ENCODE results near the gene STMND1. TPM values are rescaled to one million over a fixed set of nuclear protein-coding genes. Genes with fewer than 3 reads are reported as not detected.

STMND1 gene
- total and polyA plus RNA-seq, 8 donors: 0.78 to 6.5 (median 3.5) TPM; not detected in 1

DNA sequence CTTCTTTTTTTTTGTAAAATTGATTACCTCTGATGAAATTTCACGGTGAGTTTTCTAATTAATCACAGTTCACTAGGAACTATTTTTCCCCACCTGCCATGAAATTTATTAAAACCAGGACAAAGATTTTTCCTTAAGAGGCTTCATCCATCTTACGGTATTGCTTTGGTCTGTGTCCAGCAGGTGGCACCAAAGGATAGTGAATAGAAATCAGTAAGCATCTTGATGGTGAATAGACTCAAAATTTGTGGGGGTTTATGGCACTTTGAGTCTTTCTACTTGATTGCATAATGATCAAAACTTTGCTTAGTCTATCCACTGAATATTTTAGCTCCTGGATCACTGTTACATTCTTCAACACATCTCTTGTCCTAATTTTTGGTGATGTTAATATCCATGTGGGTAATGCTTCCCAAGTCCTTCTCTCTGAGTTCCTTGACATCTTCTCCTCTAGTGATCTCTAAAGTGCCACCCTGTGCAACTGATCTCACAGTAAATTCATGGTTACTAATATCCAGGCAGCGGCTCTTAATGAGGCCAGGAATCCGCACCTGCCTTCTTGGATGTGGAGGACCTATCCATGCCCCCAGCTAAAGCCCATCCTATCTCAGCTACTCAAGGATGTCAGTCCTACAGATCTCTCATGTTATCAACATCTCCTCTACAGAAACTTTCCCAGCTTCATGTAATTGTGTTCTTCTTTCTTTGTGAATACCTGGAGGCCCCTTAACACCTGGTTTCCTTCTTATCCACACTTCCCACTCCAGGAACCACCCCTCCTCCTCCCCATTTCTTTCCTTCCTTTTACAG is 54.5 kb downstream of the STMND1 start:
- intact Hi-C loops (cut with DNase I): loop anchor here in 1 of 2 donors (5.0 to 10.0 kb wide), 2 partner anchors 426 to 648 kb away; no protein-coding TSS in a partner anchor
- Histone ChIP-seq H3K4me1 (no peaks in the 10 kb centered on the region), H3K4me3 (no peak overlapping the region), H3K27ac (no peak overlapping the region), H3K27me3 (peaks cover 0 to 4% of the 10 kb centered on the region in 2 donors), H3K36me3 (no peaks in the 10 kb centered on the region), H3K9me3 (peaks cover 0 to 8% of the 10 kb centered on the region in 2 donors)
- peak in 2 of 4 donors; percentile 75 to 87 for DNase-seq
- TF ChIP-seq, protein P1, sequence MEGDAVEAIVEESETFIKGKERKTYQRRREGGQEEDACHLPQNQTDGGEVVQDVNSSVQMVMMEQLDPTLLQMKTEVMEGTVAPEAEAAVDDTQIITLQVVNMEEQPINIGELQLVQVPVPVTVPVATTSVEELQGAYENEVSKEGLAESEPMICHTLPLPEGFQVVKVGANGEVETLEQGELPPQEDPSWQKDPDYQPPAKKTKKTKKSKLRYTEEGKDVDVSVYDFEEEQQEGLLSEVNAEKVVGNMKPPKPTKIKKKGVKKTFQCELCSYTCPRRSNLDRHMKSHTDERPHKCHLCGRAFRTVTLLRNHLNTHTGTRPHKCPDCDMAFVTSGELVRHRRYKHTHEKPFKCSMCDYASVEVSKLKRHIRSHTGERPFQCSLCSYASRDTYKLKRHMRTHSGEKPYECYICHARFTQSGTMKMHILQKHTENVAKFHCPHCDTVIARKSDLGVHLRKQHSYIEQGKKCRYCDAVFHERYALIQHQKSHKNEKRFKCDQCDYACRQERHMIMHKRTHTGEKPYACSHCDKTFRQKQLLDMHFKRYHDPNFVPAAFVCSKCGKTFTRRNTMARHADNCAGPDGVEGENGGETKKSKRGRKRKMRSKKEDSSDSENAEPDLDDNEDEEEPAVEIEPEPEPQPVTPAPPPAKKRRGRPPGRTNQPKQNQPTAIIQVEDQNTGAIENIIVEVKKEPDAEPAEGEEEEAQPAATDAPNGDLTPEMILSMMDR (IDR thresholded peaks at IDR 0.05): peak; percentile 58 to 77
- ATAC-seq: peak; percentile 86

DNA sequence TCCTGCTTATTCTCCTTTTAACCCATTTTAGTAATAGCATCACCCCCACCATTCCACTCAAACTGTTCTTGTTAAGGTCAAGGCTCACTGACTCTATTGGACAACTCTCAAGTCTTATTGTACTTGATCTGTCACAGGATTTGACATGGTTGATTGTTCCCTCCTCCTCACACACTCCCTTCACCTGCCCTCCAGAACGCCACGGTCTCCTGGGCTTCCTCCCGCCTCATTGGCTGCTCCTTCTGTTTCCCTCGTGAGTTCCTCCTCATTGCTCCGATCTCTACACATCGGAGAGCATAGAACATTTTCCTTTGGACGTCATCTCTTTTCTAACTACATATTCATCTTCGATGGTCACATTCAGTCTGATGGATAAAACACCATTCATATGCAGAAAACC is 55.1 kb downstream of the STMND1 start:
- intact Hi-C loops (cut with DNase I): loop anchor here in 1 of 2 donors (5.0 to 10.0 kb wide), 2 partner anchors 425 to 648 kb away; no protein-coding TSS in a partner anchor
- no peak for ATAC-seq
- TF ChIP-seq, protein P1 (IDR thresholded peaks at IDR 0.05): no peak
- no peak overlapping the region for H3K4me3 ChIP-seq
- DNase-seq: no peak
- no peaks in the 10 kb centered on the region for H3K4me1 ChIP-seq
- peaks cover 0 to 4% of the 10 kb centered on the region in 2 donors for H3K27me3 ChIP-seq
- H3K36me3 ChIP-seq: no peaks in the 10 kb centered on the region
- H3K27ac ChIP-seq: no peak overlapping the region
- H3K9me3 ChIP-seq: peaks cover 0 to 8% of the 10 kb centered on the region in 2 donors

DNA sequence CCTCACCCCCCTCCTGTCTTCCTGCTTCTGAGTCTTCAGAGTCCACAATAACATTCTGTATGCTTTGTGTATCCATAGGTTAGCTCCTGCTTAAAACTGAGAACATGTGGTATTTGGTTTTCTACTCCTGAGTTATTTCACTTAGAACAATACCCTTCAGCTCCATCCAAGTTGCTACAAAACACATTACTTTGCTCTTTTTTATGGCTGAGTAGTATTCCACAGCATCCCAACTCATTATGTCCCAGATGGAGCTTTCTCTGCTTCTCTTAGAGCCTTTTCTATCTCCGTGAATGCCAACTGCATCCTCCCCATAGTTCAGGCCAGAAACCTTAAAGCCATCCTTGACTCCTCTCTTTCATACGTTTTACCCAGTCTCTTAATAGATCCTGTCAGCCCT is 55.8 kb downstream of the STMND1 start:
- Histone ChIP-seq H3K27ac (no peak overlapping the region), H3K9me3 (peaks cover 0 to 6% of the 10 kb centered on the region in 2 donors), H3K36me3 (no peaks in the 10 kb centered on the region), H3K4me3 (no peak overlapping the region), H3K4me1 (no peaks in the 10 kb centered on the region), H3K27me3 (peaks cover 0 to 4% of the 10 kb centered on the region in 2 donors)
- ATAC-seq (no peak), DNase-seq (no peak)
- TF ChIP-seq, protein P1 (IDR thresholded peaks at IDR 0.05): no peak
- intact Hi-C loops (cut with DNase I): loop anchor here in 1 of 2 donors (5.0 to 10.0 kb wide), 2 partner anchors 425 to 647 kb away; no protein-coding TSS in a partner anchor

DNA sequence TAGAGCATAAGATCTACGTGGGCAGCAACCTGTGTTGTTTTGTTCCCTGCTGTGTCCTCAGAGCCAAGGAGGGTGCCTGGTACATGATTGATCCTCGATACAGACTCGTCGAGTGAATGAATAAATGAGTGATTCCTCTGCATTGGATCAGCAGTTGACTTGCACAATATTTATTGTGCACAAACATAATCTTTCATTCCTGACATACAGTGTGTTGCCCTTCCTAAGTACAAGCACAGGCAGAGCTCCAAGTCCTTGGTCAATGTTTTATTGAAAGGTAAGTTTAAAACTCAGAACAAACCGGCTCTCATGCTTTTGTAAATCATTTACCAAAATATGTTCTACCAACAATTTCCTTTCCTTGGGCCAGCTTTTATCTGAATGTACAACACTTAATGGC is 57.4 kb downstream of the STMND1 start:
- no peak for DNase-seq
- no peak overlapping the region for H3K4me3 ChIP-seq
- no peaks in the 10 kb centered on the region for H3K4me1 ChIP-seq
- no peaks in the 10 kb centered on the region for H3K36me3 ChIP-seq
- peak; percentile 52 for ATAC-seq
- peaks cover 0 to 4% of the 10 kb centered on the region in 2 donors for H3K27me3 ChIP-seq
- H3K9me3 ChIP-seq: no peaks in the 10 kb centered on the region
- H3K27ac ChIP-seq: no peak overlapping the region
- intact Hi-C loops (cut with DNase I): loop anchor here in 1 of 2 donors (5.0 to 10.0 kb wide), 2 partner anchors 423 to 646 kb away; no protein-coding TSS in a partner anchor
- TF ChIP-seq, protein P1 (IDR thresholded peaks at IDR 0.05): no peak

DNA sequence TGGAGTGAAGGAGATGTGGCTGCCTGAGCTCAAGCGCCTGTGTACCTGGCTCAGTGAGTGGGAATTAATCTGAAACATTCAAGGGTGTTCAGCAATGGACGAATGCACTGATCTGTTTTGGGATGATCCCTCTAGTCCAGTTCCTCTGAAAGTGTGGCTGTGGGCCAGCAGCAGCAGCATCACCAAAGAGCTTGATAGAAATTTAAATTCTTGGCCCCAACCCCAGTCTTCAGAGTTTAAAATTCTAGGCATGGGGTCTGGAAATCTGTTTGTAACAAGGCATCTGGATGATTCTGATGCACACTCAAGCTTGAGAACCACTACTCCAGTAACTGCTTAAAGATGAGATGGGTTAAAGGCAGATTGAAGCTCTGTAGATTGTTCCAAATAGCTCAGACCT is 59.2 kb downstream of the STMND1 start:
- Histone ChIP-seq H3K9me3 (no peaks in the 10 kb centered on the region), H3K4me1 (no peaks in the 10 kb centered on the region), H3K27me3 (no peaks in the 10 kb centered on the region), H3K27ac (no peak overlapping the region), H3K4me3 (no peak overlapping the region), H3K36me3 (no peaks in the 10 kb centered on the region)
- TF ChIP-seq, protein P1 (IDR thresholded peaks at IDR 0.05): no peak
- intact Hi-C loops (cut with DNase I): no loop called here
- ATAC-seq: no peak
- peak in 2 of 4 donors; percentile 24 to 40 for DNase-seq
